Measurements from ENCODE around the gene SLC22A2. TPM values are rescaled to one million over a fixed set of nuclear protein-coding genes. Genes with fewer than 3 reads are reported as not detected.

SLC22A2 gene
- total RNA-seq, 4 donors from 2014 or later: not detected

DNA sequence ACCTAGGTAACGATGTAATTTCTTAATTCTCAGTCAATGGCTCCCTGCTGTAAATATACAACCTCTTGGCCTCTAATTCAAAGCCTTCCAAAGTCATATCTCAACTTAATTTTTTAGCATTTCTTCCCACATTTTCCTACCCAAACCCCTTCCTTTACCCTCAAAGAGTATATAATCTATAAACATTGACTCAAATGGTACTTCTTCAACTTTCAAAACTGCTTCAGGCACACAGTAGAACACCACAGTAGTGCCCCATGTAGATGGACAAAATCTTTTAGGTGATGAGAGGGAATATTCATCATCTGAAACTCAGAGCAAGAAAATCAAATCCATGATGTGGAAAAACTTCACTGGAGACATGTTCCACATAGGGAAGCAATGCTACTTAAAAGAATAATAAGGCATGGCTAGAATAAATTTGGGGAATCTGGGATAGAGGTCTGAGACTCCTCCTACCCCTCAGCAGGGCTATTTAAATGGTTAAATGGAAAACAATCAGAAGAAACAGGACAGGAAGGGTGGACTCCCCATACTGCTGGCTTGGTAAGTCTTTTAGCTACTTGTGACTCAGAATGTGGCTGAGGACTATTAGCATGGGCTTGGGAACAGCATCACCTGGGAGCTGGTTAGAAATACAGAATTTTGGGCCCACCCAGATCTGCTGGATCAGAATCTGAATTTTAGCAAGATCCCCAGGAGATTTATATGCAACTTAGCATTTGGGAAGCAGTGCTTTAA is 6.4 kb downstream of the SLC22A2 start:
- H3K36me3 ChIP-seq: no peaks in the 10 kb centered on the region
- H3K9me3 ChIP-seq: no peaks in the 10 kb centered on the region
- no peak overlapping the region for H3K27ac ChIP-seq
- H3K4me3 ChIP-seq (replicated peaks in 1 of 3): no peak overlapping the region
- 89 to 90% methylated on average over 1 of the region's 1 CpG for WGBS, 2 donors
- H3K27me3 ChIP-seq: no peaks in the 10 kb centered on the region
- no peak for TF ChIP-seq POLR2A (IDR thresholded peaks at IDR 0.05)
- TF ChIP-seq, protein P1, sequence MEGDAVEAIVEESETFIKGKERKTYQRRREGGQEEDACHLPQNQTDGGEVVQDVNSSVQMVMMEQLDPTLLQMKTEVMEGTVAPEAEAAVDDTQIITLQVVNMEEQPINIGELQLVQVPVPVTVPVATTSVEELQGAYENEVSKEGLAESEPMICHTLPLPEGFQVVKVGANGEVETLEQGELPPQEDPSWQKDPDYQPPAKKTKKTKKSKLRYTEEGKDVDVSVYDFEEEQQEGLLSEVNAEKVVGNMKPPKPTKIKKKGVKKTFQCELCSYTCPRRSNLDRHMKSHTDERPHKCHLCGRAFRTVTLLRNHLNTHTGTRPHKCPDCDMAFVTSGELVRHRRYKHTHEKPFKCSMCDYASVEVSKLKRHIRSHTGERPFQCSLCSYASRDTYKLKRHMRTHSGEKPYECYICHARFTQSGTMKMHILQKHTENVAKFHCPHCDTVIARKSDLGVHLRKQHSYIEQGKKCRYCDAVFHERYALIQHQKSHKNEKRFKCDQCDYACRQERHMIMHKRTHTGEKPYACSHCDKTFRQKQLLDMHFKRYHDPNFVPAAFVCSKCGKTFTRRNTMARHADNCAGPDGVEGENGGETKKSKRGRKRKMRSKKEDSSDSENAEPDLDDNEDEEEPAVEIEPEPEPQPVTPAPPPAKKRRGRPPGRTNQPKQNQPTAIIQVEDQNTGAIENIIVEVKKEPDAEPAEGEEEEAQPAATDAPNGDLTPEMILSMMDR (IDR thresholded peaks at IDR 0.05): no peak
- H3K4me1 ChIP-seq: no peaks in the 10 kb centered on the region
- no peak for DNase-seq
- intact Hi-C loops (cut with DNase I): no loop called here

DNA sequence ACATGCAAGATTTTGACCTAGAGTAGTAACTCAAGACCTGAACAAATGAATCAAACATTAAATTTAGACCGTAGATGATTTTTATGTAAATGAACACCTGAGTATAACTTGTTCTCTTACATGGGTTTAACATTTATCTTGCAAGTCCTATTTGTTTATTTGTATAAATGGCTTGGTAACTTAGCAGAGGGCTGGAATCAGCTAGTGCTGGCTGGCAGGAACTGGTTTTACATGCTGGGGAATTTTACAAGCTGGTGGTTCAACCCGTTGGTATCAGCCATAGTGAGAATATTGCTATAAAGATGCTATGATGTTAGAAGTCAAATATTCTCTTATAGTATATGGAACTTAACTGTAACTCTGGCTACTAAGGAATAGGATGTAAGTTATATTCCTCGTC is 8.9 kb downstream of the SLC22A2 start:
- Histone ChIP-seq H3K4me1 (no peaks in the 10 kb centered on the region), H3K27ac (no peak overlapping the region), H3K27me3 (no peaks in the 10 kb centered on the region), H3K4me3 (replicated peaks in 1 of 3) (no peak overlapping the region), H3K36me3 (no peaks in the 10 kb centered on the region), H3K9me3 (no peaks in the 10 kb centered on the region)
- TF ChIP-seq POLR2A (IDR thresholded peaks at IDR 0.05): no peak
- intact Hi-C loops (cut with DNase I): no loop called here
- DNase-seq: no peak
- WGBS, 2 donors: 70 to 75% methylated on average over 3 of the region's 3 CpGs

DNA sequence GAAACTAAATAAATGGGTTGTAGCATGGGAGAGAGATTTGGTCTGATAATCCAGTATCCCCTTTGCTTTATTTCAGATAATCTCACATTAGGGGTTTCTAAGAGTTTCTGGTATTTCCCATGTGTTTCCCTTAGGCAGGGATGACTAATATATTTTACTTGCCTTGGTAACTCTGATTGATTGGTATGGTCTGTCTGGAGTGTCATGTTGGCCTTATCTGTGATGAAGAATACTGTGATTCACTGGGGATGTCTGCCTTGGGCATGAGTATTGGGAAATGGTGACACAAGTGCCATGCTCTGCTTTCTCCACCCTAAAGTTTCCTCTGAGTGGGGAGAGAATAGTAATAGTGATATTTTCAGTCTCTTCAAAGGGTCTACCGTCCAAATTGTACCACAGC is 10.1 kb downstream of the SLC22A2 start:
- Histone ChIP-seq H3K36me3 (no peaks in the 10 kb centered on the region), H3K9me3 (no peaks in the 10 kb centered on the region), H3K4me1 (no peaks in the 10 kb centered on the region), H3K27ac (no peak overlapping the region), H3K27me3 (no peaks in the 10 kb centered on the region), H3K4me3 (replicated peaks in 1 of 3) (no peak overlapping the region)
- intact Hi-C loops (cut with DNase I): no loop called here
- WGBS, 2 donors: 94 to 96% methylated on average over 1 of the region's 1 CpG
- TF ChIP-seq, protein P1 (IDR thresholded peaks at IDR 0.05): no peak
- no peak for TF ChIP-seq POLR2A (IDR thresholded peaks at IDR 0.05)
- no peak for DNase-seq

DNA sequence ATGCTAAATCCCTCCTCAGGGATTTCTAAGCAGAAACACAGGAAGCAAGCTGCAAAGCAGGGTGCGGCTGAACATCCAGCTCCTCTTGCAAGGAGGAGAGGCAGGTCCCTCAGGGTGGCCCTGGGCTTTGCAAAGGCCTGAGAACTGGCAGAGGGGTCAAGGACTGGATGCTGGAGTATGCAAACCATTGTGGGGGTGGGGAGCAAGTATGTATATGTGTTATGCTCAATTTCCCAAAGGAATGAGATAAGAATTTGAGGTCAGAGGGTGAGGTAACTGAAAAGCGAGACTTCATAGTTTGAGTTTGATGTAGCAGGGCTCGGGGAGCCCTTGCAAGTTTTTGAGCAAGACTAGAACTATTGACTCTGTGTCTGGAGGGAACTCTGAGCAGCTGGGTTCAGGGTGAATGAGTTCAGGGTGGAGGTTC is 11.2 kb downstream of the SLC22A2 start:
- WGBS, 2 donors: 75 to 79% methylated on average over 3 of the region's 3 CpGs
- intact Hi-C loops (cut with DNase I): no loop called here
- Histone ChIP-seq H3K4me3 (replicated peaks in 1 of 3) (no peak overlapping the region), H3K9me3 (no peaks in the 10 kb centered on the region), H3K36me3 (no peaks in the 10 kb centered on the region), H3K27me3 (no peaks in the 10 kb centered on the region), H3K27ac (no peak overlapping the region), H3K4me1 (no peaks in the 10 kb centered on the region)
- DNase-seq: no peak
- TF ChIP-seq, protein P1 (IDR thresholded peaks at IDR 0.05): no peak
- TF ChIP-seq POLR2A (IDR thresholded peaks at IDR 0.05): no peak

DNA sequence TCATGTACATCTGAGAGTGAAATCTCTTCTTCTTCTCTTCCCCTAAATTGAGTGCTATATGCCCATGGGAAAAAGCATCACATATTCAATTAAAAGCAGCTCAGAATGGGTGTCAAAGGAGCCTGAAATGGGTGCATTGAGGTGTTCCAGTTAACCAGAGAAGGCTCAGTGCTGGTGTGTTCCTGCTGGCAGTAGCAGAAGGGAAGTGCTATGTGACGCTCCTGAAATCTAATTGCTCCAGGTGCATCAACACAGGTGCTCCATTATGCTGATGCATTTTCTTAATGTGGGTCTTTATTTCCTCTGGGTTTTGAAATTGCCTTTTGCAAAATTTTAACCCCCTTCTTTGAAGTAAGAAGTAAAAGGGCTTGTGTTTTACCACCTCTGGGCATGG is 17.9 kb downstream of the SLC22A2 start:
- TF ChIP-seq, protein P1 (IDR thresholded peaks at IDR 0.05): no peak
- TF ChIP-seq POLR2A (IDR thresholded peaks at IDR 0.05): no peak
- no peak for DNase-seq

More for the DNA sequence above, 17.9 kb downstream of the SLC22A2 start:
- H3K27me3 ChIP-seq: no peaks in the 10 kb centered on the region
- no peaks in the 10 kb centered on the region for H3K9me3 ChIP-seq
- intact Hi-C loops (cut with DNase I): no loop called here
- no peaks in the 10 kb centered on the region for H3K4me1 ChIP-seq
- H3K27ac ChIP-seq: no peak overlapping the region
- H3K36me3 ChIP-seq: no peaks in the 10 kb centered on the region
- WGBS, 2 donors: 91 to 94% methylated on average over 1 of the region's 1 CpG
- no peak overlapping the region for H3K4me3 ChIP-seq (replicated peaks in 1 of 3)
